ENCODE measurements around the gene BCAP29.

Gene BCAP29

GRCh38 chr7:107630342-107630741 is 50.3 kb downstream of the BCAP29 start:
- Histone ChIP-seq H3K9me2 (replicated peaks; ENCODE audit: insufficient read depth, low read length) (no peaks in the 10 kb centered on the region), H3K36me3 (ENCODE audit: low read length) (no peaks in the 10 kb centered on the region), H3K9ac (ENCODE audit: low read length) (no peak overlapping the region), H3F3A (ENCODE audit: insufficient read depth) (no peaks in the 10 kb centered on the region), H2AFZ (ENCODE audit: low read depth, low read length, severe bottlenecking) (no peak overlapping the region), H4K20me1 (ENCODE audit: low read depth, low read length) (no peaks in the 10 kb centered on the region), H3K79me2 (ENCODE audit: insufficient read depth, low read length) (no peaks in the 10 kb centered on the region), H3K27ac (ENCODE audit: low read depth, low read length) (no peak overlapping the region), H3K4me3 (ENCODE audit: insufficient read depth, low read length, poor library complexity, severe bottlenecking) (no peak overlapping the region), H3K4me2 (ENCODE audit: low read depth, low read length, poor library complexity, severe bottlenecking) (no peak overlapping the region), H3K9me3 (ENCODE audit: insufficient read depth, low read length) (no peaks in the 10 kb centered on the region), H3K27me3 (ENCODE audit: low read length) (no peaks in the 10 kb centered on the region)
- TF ChIP-seq CTCF (IDR thresholded peaks at IDR 0.05; ENCODE audit: insufficient read depth, low read length, poor library complexity, severe bottlenecking) (no peak), EZH2phosphoT487 (conservative IDR thresholded peaks at IDR 0.05; ENCODE audit: low read length) (no peak)

- Histone ChIP-seq H4K20me1 (ENCODE audit: low read depth, low read length) (no peaks in the 10 kb centered on the region), H3K9ac (ENCODE audit: low read length) (no peak overlapping the region), H3K79me2 (ENCODE audit: insufficient read depth, low read length) (no peaks in the 10 kb centered on the region), H2AFZ (ENCODE audit: low read depth, low read length, severe bottlenecking) (no peak overlapping the region), H3K27ac (ENCODE audit: low read depth, low read length) (no peak overlapping the region), H3K36me3 (ENCODE audit: low read length) (no peaks in the 10 kb centered on the region), H3K9me2 (replicated peaks; ENCODE audit: insufficient read depth, low read length) (no peaks in the 10 kb centered on the region), H3K4me3 (ENCODE audit: insufficient read depth, low read length, poor library complexity, severe bottlenecking) (no peak overlapping the region), H3K4me2 (ENCODE audit: low read depth, low read length, poor library complexity, severe bottlenecking) (no peak overlapping the region), H3F3A (ENCODE audit: insufficient read depth) (no peaks in the 10 kb centered on the region), H3K27me3 (ENCODE audit: low read length) (no peaks in the 10 kb centered on the region), H3K9me3 (ENCODE audit: insufficient read depth, low read length) (no peaks in the 10 kb centered on the region)
- no peak for TF ChIP-seq CTCF (IDR thresholded peaks at IDR 0.05; ENCODE audit: insufficient read depth, low read length, poor library complexity, severe bottlenecking)
- no peak for TF ChIP-seq EZH2phosphoT487 (conservative IDR thresholded peaks at IDR 0.05; ENCODE audit: low read length)
Observed at GRCh38 chr7:107631588-107632491, 51.8 kb downstream of the BCAP29 start.

GRCh38 chr7:107632492-107632865 is 52.4 kb downstream of the BCAP29 start:
- no peak overlapping the region for H2AFZ ChIP-seq (ENCODE audit: low read depth, low read length, severe bottlenecking)
- peaks cover 1% of the 10 kb centered on the region; the same call in 1 of the 2 replicates for H3K9me3 ChIP-seq (ENCODE audit: insufficient read depth, low read length)
- no peak overlapping the region for H3K27ac ChIP-seq (ENCODE audit: low read depth, low read length)
- H3K79me2 ChIP-seq (ENCODE audit: insufficient read depth, low read length) = no peaks in the 10 kb centered on the region
- no peaks in the 10 kb centered on the region for H4K20me1 ChIP-seq (ENCODE audit: low read depth, low read length)
- no peaks in the 10 kb centered on the region for H3F3A ChIP-seq (ENCODE audit: insufficient read depth)
- TF ChIP-seq CTCF (IDR thresholded peaks at IDR 0.05; ENCODE audit: insufficient read depth, low read length, poor library complexity, severe bottlenecking) = no peak
- TF ChIP-seq EZH2phosphoT487 (conservative IDR thresholded peaks at IDR 0.05; ENCODE audit: low read length) = no peak
- H3K9ac ChIP-seq (ENCODE audit: low read length) = no peak overlapping the region
- no peaks in the 10 kb centered on the region for H3K9me2 ChIP-seq (replicated peaks; ENCODE audit: insufficient read depth, low read length)
- H3K36me3 ChIP-seq (ENCODE audit: low read length) = no peaks in the 10 kb centered on the region
- no peak overlapping the region for H3K4me3 ChIP-seq (ENCODE audit: insufficient read depth, low read length, poor library complexity, severe bottlenecking)
- no peak overlapping the region for H3K4me2 ChIP-seq (ENCODE audit: low read depth, low read length, poor library complexity, severe bottlenecking)
- no peaks in the 10 kb centered on the region for H3K27me3 ChIP-seq (ENCODE audit: low read length)

All from SU-DHL-6 (cell line).